Choroid plexus epithelial cell (primary cell): ENCODE measurements around the gene HLTF.
"Not testable (repeated sequence)": the region's sequence is repeated elsewhere in the genome, so short reads cannot be mapped to it uniquely, and the experiment has no call there.

ENCODE experiments used
- DNase-seq: peaks from one replicate; pipeline ENCODE4 v3.0.0-alpha.2; 2010; ENCODE audit warnings: low read depth
- H3K4me3 ChIP-seq: 2 replicates; pipeline ENCODE4 v1.5.1; 2011; ENCODE audit warnings: low read depth, mild to moderate bottlenecking, control low read depth, low read length, moderate library complexity
- CTCF ChIP-seq: conservative IDR thresholded peaks from 2 replicates; pipeline ENCODE4 v1.5.1; 2011; ENCODE audit warnings: low read depth, mild to moderate bottlenecking, control low read depth, inconsistent platforms, low read length, moderate library complexity

Gene HLTF

GRCh38 chr3:149101154-149101553 lies 14.8 kb upstream of the HLTF start:
- TF ChIP-seq CTCF = no peak
- H3K4me3 ChIP-seq = no peak overlapping the region
- DNase-seq = no peak

- not testable (repeated sequence) for H3K4me3 ChIP-seq, DNase-seq
Observed at GRCh38 chr3:149097987-149098386, 11.7 kb upstream of the HLTF start.

DNA sequence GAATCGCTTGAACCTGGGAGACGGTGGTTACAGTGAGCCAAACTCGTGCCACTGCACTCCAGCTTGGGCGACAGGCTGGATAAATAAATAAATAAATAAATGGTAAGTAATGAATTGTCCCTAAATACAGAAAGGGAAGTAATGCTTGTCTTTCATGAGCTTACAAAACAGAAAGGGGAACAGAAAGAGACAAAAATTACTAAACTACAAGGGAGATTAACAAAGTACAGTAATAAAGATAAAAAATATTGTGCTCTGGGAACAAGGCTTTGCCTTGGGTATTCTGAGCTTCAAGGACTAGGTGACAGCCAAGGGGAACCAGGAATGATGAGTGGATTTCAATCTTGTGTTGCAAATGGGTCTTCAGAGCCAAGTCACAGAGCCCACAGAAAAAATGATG lies 9.2 kb upstream of the HLTF start:
- DNase-seq = no peak
- no peak for TF ChIP-seq CTCF
- no peak overlapping the region for H3K4me3 ChIP-seq

DNA sequence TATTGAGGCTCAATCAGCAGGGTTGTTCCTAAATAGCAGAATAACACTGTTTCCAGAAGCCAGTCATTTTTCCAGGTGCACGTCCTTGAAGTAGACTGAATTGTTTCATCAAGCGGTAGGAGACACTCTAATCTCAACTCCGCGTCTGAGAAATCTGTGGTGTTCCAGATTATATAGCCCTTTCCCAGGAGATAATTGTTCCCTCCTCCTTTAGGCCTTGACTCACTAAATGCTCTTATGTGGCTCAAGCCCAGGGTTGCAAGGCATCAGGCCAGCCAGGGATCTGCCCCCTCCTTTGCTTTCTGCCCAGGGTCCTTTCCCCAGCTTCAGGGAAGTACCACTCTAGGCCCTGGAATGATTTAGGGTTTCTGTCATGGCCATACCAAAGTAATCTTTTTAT lies 5.7 kb upstream of the HLTF start:
- no peak overlapping the region for H3K4me3 ChIP-seq
- DNase-seq = no peak
- TF ChIP-seq CTCF = no peak

GRCh38 chr3:149090907-149091306 lies 4.6 kb upstream of the HLTF start:
- no peak for DNase-seq
- TF ChIP-seq CTCF = no peak
- H3K4me3 ChIP-seq = no peak overlapping the region

DNA sequence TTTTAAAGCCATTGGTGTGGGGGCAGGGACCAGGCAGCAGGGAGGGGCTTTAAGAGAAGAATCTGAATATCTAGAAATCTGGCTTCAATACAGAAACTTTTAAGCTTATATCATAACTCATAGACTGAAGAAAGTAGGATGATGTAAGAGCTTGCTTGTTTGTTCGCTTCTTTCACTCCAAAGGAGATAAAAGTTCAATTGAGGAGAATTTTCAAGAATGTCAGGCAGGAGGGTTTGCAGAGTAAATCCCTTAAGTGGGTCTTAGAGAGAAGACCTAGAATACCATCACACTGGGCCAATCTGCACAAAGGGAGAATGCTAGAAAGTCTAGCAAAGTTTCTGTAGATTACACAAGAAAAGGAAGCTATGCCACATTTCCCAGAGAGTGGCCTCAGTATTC lies 4.1 kb upstream of the HLTF start:
- no peak overlapping the region for H3K4me3 ChIP-seq
- DNase-seq = no peak
- no peak for TF ChIP-seq CTCF

DNA sequence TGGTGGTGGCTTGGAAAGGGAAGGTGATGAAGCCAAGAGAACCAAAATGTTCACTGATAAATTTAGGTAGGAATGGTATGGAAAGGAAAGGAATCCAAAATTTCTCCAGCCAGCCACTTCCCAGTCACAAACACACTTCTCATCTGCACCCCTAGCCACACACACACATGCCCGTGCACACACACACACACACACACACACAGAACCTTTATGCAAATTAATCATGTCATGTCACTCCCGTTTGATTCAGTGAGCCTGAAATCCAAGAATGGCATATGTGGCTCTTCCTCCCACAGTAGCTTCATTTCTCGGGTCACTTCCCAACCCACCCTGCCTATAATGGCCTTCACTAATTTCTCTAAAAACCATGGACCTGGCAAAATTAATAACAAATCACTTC lies 3.1 kb upstream of the HLTF start:
- DNase-seq = no peak
- no peak for TF ChIP-seq CTCF
- no peak overlapping the region for H3K4me3 ChIP-seq

DNA sequence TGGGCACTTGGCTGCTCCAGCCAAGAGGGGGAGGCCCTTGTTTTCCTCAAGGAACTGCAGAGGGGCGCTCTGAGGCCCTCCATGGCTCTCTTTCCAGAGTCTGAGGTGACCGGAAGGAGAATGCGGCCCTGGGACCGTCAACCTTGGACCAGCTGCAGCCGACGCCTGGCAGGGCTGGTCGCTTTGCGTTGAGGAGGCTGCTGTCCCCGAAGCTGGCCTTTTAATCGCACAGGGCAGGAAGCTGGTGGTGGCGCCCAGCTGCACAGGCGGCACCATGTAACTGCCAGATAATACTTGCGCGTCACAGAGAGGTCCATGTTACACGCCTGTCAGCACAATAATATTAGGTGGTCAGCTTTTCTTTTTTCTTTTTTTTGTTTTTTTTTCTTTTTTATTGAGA lies 875 bp upstream of the HLTF start:
- TF ChIP-seq CTCF = no peak
- H3K4me3 ChIP-seq = no peak overlapping the region
- DNase-seq = no peak
